ENCODE measurements around the gene TXNDC12.
"Not testable (repeated sequence)": the region's sequence is repeated elsewhere in the genome, so short reads cannot be mapped to it uniquely, and the experiment has no call there.

DNA sequence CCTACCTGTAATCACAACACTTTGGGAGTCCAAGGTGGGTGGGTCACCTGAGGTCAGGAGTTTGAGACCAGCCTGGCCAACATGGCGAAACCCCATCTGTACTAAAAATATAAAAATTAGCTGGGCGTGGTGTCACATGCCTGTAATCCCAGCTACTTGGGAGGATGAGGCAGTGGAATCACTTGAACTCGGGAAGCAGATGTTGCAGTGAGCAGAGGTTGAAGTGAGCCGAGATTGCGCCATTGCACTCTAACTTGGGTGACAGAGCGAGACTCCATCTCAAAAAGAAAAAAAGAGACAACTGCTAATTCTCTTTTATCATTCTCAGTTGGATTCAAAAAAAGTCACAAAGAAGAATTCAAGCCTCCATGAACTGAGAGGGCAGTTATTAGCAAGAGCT, 22.3 kb upstream of the TXNDC12 start:
- TF ChIP-seq, protein P1, sequence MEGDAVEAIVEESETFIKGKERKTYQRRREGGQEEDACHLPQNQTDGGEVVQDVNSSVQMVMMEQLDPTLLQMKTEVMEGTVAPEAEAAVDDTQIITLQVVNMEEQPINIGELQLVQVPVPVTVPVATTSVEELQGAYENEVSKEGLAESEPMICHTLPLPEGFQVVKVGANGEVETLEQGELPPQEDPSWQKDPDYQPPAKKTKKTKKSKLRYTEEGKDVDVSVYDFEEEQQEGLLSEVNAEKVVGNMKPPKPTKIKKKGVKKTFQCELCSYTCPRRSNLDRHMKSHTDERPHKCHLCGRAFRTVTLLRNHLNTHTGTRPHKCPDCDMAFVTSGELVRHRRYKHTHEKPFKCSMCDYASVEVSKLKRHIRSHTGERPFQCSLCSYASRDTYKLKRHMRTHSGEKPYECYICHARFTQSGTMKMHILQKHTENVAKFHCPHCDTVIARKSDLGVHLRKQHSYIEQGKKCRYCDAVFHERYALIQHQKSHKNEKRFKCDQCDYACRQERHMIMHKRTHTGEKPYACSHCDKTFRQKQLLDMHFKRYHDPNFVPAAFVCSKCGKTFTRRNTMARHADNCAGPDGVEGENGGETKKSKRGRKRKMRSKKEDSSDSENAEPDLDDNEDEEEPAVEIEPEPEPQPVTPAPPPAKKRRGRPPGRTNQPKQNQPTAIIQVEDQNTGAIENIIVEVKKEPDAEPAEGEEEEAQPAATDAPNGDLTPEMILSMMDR (IDR thresholded peaks at IDR 0.05): not testable (repeated sequence)
- not testable (repeated sequence) for TF ChIP-seq EZH2 (IDR thresholded peaks at IDR 0.05; ENCODE audit: borderline replicate concordance, insufficient read depth, low read depth, low read length, poor library complexity, severe bottlenecking)

Measured in B cell (primary cell).